ENCODE results near the gene GRK6.
A peak's percentile ranks its signal among the peaks of the same experiment; 100 is the strongest.

GRK6 gene

DNA sequence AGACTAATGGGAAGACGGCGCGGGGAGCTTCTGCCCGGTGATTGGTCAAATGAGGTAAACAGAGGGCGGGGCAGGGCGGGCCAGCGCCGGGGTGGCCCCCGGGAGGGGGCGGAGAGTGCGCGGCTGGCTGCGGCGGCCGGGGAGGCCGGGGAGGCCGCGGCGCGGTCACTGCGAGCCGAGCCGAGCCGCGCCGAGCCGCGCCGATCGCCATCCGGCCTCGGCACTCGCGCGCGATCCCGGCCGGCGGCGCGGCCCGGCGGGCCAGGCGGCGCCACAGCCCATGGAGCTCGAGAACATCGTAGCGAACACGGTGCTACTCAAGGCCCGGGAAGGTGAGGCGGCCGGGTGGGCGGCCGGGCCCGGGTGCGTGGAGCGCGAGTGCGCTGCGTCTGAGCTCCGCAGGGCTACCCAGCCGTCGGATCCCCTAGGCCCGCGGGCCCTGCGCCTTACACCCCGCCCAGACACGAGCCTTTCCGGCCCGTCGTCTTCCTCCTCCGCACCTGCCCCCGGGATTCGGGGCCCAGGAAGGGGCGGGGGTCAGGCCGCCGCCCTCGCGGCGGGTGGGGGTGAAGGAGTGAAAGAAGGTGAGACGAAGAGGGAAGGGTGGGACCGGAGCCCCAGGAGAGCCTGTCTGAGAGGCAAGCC is at the start of gene GRK6:
Gene GRK6 (plus strand): TSS at position 111 of the 645 bp plus-strand sequence. CDS start 170 bp downstream, at position 281.
- CTCF ChIA-PET = interaction anchor here (0.7 to 6.0 kb wide), 15 partner anchors 10 to 117 kb away, joined by 3 to 47 read pairs (median 4); no protein-coding TSS in a partner anchor
- DNase-seq (ENCODE audit: low read depth, low spot score) = no peak

DNA sequence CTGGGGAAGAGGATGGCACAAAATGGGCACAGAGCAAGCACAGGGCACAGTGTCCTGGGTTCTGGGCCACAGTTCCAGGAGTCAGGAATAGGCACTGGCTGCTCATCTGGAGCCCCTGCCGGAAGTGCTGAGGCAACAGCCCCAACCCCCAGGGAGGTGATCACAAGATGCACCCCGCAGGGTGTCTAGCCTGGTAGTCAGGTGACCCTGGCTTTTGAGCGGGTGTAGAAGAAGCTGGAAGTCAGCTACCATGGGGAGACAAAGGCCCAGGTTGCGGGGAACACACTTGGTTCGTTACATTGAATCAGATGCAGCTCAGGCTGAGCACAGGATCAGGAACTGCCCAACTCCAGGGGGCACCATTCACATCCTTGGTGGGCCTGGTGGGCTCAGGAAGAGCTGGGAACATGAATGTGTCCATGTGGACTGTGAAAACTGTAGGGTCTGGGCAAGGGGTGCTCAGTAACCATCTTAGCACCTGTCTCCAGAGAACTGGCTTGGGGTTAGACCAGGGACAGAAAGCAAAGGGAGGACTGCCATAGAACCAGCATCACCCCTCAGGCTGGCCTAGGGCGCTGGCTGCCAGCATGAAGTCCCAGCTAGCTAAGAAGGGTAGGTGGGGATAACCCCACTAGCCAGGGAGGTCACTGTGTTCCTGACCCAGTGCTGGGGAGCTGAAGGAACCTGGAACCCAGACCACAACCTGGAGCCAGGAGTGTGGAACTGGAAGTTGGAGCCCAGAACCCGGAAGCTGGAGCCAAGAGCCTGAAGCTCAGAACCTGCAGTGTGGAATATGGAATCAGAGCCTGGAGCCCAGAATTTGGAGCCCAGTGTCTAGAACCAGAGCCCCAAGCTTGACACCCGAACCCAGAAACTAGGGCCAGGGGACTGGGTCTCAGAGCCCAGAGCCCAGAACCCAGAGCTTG is 48.4 kb upstream of the GRK6 start:
- no peak for DNase-seq (ENCODE audit: low read depth, low spot score)
- TF ChIP-seq, protein P1, sequence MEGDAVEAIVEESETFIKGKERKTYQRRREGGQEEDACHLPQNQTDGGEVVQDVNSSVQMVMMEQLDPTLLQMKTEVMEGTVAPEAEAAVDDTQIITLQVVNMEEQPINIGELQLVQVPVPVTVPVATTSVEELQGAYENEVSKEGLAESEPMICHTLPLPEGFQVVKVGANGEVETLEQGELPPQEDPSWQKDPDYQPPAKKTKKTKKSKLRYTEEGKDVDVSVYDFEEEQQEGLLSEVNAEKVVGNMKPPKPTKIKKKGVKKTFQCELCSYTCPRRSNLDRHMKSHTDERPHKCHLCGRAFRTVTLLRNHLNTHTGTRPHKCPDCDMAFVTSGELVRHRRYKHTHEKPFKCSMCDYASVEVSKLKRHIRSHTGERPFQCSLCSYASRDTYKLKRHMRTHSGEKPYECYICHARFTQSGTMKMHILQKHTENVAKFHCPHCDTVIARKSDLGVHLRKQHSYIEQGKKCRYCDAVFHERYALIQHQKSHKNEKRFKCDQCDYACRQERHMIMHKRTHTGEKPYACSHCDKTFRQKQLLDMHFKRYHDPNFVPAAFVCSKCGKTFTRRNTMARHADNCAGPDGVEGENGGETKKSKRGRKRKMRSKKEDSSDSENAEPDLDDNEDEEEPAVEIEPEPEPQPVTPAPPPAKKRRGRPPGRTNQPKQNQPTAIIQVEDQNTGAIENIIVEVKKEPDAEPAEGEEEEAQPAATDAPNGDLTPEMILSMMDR (IDR thresholded peaks at IDR 0.05; ENCODE audit: insufficient read depth, low read length, missing control alignments) = no peak
- ChIA-PET POLR2A (interaction anchor here (1.0 to 1.2 kb wide), 2 partner anchors 11 to 26 kb away, joined by 3 to 6 read pairs; partner anchors contain the start of gene LMAN2), CTCF (interaction anchor here (0.5 to 35.1 kb wide), 10 partner anchors 9 to 264 kb away, joined by 3 to 853 read pairs (median 4); partner anchors contain the start of genes F12, PFN3 and SLC34A1)
- H3K4me3 ChIP-seq (ENCODE audit: low read depth, low read length) = no peak overlapping the region

More for the DNA sequence above, at the start of gene GRK6:
- POLR2A ChIA-PET = interaction anchor here (0.6 to 1.4 kb wide), 7 partner anchors 13 to 71 kb away, joined by 3 to 6 read pairs (median 3); partner anchors contain the start of genes PDLIM7 and PRR7
- TF ChIP-seq, protein P1 (IDR thresholded peaks at IDR 0.05; ENCODE audit: insufficient read depth, low read length, missing control alignments) = no peak
- peak within 1 kb of the TSS; percentile 74 for H3K4me3 ChIP-seq (ENCODE audit: low read depth, low read length)

DNA sequence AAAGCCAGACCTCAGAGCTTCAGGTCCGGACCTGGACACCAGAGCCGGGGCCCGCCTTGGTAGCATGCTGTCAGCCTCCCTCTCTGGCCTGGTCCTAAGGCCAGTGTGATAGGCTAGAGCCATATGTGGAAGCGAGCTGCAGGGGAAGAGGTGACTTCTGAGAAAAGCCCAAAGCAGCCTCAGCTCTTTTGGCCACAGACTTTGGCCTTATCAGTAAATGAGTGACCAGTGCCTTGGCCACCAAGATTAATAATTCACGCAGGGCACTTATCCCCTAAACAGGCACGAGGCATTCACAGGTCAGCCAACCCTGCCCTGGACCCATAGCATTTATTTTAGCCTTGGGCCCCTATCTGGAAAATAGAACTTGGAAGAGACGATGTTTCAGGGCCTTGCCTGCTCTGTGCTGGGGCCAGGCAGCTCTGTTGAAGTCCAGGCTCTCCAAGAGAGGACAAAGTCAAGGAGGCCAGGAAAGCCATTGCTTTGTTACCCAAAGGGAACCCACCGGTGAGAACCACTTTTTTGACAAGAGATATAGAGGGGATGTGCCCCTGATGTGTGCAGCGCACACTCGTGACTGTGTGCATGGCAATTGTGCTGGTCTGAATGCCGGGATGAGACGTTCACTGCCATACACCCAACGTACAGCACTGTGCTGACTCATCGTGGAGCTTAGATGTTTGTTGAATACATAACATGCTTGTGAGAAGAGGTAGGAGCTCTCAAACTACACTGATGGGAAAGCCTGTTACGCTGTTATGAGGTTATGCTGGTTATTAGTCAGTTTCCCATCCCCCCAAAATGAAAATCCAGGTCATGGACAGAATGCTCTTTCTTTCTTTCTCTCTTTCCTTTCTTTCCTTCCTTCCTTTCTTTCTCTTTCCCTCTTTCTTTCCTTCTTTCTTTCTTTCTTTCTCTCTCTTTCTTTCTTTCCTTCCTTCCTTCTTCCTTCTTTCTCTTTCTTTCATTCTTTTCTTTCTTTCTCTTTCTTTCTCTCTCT is 47.3 kb upstream of the GRK6 start:
- TF ChIP-seq, protein P1 (IDR thresholded peaks at IDR 0.05; ENCODE audit: insufficient read depth, low read length, missing control alignments) = no peak
- peak; percentile 85 for DNase-seq (ENCODE audit: low read depth, low spot score)

GRCh38 chr5:177380805-177381126 is 45.7 kb upstream of the GRK6 start:
- POLR2A ChIA-PET = interaction anchor here (1.2 kb wide), 1 partner anchor 46 kb away, joined by 3 read pairs; the partner anchor contains the start of gene GRK6
- CTCF ChIA-PET = interaction anchor here (31.8 to 35.1 kb wide), 2 partner anchors 1 to 15 kb away, joined by 853 read pairs; partner anchors contain the start of genes F12, PFN3 and SLC34A1

More for the DNA sequence above, 47.3 kb upstream of the GRK6 start:
- H3K4me3 ChIP-seq (ENCODE audit: low read depth, low read length) = no peak overlapping the region
- CTCF ChIA-PET = interaction anchor here (0.5 to 35.1 kb wide), 9 partner anchors 10 to 265 kb away, joined by 3 to 853 read pairs (median 4); partner anchors contain the start of genes F12, PFN3 and SLC34A1
- POLR2A ChIA-PET = interaction anchor here (0.6 to 1.2 kb wide), 6 partner anchors 10 to 118 kb away, joined by 3 to 6 read pairs (median 4); partner anchors contain the start of genes LMAN2 and PDLIM7

More at GRCh38 chr5:177380805-177381126, 45.7 kb upstream of the GRK6 start:
- TF ChIP-seq, protein P1 (IDR thresholded peaks at IDR 0.05; ENCODE audit: insufficient read depth, low read length, missing control alignments) = no peak
- H3K4me3 ChIP-seq (ENCODE audit: low read depth, low read length) = no peak overlapping the region
- DNase-seq (ENCODE audit: low read depth, low spot score) = no peak
